Hematopoietic multipotent progenitor cell treated with erythropoietin and hydrocortisone succinate and interleukin-3 and kit ligand, for 15 days (in vitro differentiated cells): ENCODE measurements around the gene PPM1E.
"Not testable (repeated sequence)": the region's sequence is repeated elsewhere in the genome, so short reads cannot be mapped to it uniquely, and the experiment has no call there.

Source experiments
- DNase-seq: peaks from one replicate; pipeline ENCODE4 v3.0.0-alpha.2; 2015; ENCODE audit warnings: low spot score

Gene PPM1E

DNA sequence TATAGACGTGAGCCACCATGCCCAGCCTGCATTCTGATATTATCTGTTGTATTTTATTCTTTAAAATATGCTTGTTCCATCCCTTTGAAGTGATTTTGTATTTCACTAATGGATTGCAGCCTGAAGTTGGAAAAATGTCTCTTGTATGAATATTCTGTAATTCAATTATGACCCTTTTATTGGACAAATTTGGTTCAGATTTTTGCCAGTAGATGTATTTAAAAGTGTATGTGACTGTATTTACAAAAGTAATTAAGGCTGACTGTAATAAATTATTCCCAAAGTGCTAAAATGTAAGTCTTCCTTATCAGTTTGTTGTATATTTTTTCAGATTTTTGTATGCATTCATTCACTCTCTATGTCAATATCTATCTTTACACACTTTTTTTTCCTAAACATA is 23.8 kb downstream of the PPM1E start:
- no peak for DNase-seq

DNA sequence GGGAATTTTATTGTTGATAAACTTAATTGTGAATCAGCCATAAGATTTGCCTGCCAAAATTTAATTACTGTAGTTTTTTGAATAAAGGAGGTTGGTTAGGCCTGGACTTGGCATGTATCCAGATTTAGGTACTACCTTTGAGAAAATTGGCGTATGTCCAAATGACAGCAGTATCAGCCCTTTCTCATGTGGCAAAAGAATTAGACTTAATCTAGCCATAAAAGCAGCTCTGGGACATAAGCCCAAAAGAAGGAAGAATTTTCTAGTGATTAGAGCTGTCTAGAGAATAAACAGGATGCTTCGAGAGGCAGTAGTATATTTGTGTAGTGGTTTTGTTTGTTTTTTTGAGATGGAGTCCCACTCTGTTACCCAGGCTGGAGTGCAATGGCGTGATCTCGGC is 27.7 kb downstream of the PPM1E start:
- peak; percentile 15 for DNase-seq

DNA sequence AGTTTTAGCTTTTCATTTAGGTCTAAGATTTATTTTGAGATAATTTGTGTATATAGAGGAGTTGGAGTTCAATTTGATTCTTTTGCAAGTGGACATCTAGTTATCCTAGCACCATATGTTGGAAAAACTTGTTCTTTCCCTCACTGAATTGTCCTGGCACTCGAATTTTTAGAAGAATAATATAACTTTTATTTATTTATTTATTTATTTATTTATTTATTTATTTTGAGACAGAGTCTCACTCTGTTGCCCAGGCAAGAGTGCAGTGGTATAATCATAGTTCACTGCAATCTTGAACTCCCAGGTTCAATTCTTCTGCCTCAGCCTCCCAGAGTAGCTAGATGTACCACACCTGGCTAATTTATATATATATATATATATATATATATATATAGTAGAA is 29.4 kb downstream of the PPM1E start:
- DNase-seq: no peak

DNA sequence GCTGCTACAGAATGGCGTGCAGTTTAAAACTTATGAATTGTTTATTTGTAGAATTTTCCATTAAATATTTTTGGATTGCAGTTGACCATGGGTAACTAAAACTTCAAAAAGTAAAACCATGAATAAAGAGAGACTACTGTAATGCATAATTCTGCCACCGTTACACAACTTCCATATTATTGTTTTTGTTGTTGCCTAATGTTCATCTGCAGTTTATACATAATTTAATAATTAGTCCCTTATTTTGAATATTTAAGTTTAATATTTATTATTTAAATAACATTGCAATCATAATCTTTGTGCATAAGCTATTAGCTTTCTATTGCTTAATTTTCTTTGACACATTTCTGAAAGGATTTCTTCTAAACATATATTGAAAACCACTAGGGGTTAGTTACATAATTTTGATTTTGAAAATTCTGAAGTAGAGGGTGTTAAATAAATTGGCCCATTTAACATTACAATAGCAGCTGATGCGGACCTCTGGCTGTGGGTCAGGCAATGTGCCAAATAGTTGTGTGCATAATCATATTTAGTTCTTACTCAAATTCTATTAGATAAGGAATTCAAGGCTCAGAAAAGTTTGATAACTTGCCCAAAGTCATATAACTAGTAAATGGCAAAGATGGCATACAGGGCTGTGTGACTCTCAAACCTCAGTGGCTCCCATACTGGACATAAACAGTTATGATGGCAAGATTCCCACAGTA is 31.1 kb downstream of the PPM1E start:
- no peak for DNase-seq

GRCh38 chr17:58788199-58788598 is 32.5 kb downstream of the PPM1E start:
- DNase-seq: no peak

GRCh38 chr17:58789160-58789559 is 33.5 kb downstream of the PPM1E start:
- no peak for DNase-seq

DNA sequence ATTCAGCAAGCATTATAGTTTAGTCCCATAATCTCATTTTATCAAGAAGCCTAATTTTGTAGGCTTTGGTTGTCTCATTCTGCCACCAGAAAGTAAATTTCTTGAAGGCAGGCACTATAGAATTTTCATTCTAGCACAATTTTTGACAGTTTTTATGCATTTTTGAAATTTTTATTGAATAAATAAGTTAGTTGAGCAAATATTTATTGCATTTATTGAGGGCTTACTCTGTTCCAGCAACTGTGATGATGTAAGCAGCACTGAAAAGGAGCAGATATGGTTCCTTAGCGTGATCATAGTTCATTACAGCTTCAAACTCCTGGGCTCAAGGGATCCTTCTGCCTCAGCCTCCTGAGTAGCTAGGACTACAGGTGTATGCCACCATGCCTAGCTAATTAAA is 34.2 kb downstream of the PPM1E start:
- DNase-seq: no peak

- not testable (repeated sequence) for DNase-seq
Observed at GRCh38 chr17:58794508-58794907, 38.9 kb downstream of the PPM1E start.

GRCh38 chr17:58802188-58802587 is 46.5 kb downstream of the PPM1E start:
- DNase-seq: no peak

DNA sequence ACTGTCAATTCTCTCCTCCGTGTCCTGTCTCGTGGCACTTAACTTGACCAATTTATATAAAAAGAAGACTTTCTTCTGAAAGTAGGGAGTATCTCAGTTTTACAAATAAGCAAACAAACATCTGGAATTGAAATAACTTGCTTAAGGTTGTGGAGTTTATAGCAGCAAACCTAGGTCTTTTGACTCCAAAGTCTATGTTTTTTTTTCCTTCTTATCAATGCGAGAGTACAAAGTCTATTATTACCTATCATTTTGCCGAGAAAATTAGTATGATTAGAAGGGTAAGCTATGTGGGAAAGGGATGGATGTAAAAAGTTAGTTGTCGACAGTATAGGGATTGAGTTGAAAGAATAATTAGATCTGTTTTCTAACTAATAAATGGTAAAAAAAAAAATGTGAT is 50.4 kb downstream of the PPM1E start:
- DNase-seq: no peak

GRCh38 chr17:58808609-58809563 is 53.2 kb downstream of the PPM1E start:
- no peak for DNase-seq

DNA sequence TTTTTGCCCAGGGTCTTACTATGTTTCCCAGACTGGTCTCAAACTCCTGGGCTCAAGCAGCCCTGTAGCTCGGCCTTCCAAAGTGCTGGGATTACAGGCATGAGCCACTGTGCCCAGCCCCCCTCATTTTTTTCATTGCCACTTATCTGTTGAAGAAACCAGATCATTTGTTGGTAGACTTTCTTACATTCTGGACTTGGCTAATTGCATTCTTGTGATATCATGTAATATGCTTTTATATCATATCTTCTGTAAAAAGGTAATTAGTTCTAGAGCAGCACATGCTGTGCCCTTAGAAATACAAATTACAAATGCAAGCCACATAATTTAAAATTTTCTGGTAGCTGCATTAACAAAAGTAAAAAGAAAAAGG is 53.9 kb downstream of the PPM1E start:
- no peak for DNase-seq

DNA sequence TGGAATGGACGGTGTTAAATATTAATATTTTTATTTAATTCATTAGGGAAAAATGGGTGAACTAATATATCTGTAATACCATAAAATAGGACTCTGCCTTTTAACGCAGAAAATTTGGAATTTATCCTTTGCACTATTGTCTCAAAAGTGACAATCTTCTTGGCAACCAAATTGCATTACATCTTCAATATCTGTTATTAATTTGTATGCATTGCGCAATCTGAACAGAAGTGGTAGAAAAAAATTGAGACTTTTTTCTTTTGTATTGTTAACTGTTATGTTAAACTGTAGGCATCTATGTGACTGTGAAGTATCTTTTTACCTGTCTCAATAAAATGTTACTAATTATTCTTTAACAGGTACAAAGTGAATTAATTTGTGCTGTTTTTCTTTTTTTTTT is 55.6 kb downstream of the PPM1E start:
- DNase-seq: no peak

GRCh38 chr17:58813712-58814111 is 58.1 kb downstream of the PPM1E start:
- DNase-seq: no peak

- no peak for DNase-seq
Observed at GRCh38 chr17:58818654-58819053, 63.0 kb downstream of the PPM1E start.

DNA sequence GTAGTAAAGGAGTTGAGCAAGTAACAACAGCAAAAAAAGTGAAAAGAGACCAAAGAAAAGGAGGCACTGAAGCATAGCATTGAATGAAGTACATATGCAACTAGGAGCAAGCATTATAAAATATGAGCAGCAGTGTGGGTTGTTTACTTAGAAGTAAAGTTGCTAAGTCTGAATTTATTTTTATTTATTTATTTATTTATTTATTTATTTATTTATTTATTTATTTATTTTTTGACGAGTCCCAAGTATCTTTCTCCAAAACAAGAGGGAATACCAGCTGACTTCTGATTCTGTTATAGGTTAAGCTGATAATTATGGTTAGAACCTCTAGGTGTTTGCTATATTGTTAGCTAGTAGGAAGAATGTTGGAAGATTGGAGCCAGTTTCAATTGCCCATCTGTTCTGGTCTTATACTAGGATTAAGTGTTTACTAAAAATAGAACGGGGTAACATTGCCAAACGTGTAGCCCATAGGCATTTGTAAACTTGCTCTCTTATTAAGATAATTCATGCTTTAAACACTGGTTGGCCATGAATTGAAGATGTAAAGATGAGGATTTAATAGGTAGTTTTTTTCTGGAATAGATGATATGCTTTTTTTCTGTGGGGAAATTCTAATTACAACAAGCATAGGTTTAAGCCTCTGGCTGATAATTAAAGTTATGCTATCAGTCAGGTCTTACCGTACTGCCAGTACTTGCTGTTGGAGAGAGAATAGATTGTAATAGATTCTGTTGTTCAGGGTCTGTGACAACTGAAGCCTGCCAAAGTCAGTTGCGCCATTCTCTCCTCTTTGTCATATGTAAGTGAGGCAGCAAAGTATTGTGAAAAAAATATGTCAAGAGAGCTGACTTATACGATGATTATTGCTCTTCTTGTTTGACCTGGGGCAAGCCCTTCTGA is 66.7 kb downstream of the PPM1E start:
- no peak for DNase-seq

GRCh38 chr17:58823051-58823525 is 67.4 kb downstream of the PPM1E start:
- DNase-seq: no peak

DNA sequence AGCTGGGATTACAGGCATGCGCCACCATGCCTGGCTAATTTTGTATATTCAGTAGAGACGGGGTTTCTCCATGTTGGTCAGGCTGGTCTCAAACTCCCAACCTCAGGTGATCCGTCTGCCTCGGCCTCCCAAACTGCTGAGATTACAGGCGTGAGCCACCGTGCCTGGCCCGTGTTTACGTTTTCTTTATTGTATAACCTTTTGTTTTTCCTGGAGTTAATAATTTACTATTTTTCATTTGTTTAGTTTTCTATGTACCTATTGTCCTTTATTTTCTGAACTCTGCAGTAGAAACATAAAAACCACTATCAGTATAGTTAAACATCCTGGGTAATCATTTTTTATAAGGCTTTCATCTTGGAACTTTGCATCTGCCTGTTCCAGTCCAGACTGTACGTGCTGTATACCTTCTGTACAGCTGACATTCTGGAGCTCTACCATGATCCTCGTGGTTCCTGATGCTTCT is 73.6 kb downstream of the PPM1E start:
- DNase-seq: no peak

DNA sequence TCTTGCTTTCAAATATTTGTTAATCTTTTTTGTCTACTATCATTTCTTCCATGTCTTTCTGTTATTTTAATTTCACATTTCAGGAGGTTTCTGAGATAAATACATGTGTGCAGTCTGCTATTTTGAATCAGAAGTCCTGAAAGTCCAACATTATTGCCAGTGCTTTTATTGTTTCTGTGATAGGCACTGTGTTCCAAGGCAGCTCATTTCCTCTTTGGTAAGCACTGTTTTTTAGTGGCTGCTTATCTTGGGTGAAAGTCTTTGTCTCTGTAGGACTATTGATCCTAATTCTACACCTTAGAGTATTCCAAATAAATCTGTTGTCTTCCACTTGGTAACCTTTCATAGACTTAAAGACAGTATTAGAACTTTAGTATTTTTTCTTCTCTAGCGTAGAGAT is 76.1 kb downstream of the PPM1E start:
- no peak for DNase-seq

DNA sequence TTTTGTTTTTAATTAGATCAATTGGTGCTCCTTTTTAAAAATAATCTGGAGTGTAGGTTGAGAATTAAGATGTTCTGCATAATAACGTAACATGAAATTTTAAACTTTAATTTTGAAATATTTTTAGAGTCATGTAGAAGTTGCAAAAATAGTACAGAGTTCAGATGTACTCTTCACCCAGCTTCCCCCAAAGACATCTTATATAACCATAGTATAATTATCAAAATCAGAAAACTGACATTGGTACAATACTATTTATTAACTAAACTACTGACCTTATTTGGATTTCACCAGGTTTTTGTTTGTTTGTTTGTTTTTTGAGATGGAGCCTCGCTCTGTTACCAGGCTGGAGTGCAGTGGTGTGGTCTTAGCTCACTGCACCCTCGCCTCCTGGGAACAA is 76.9 kb downstream of the PPM1E start:
- DNase-seq: no peak

GRCh38 chr17:58837699-58838098 is 82.0 kb downstream of the PPM1E start:
- DNase-seq: no peak
